C4-2B (cell line): ENCODE data around the gene KIF13A.
"Not testable (repeated sequence)": the region's sequence is repeated elsewhere in the genome, so short reads cannot be mapped to it uniquely, and the experiment has no call there.

Source experiments
- ZFX ChIP-seq: fragments of 450-650 bp; IDR thresholded peaks from 2 replicates; pipeline ENCODE4 v1.6.1; 2017
- TF ChIP-seq, protein P1 (sequence below): fragments of 450-650 bp; conservative IDR thresholded peaks from 2 replicates; pipeline ENCODE4 v1.5.1; 2017; ENCODE audit warnings: mild to moderate bottlenecking

DNA sequence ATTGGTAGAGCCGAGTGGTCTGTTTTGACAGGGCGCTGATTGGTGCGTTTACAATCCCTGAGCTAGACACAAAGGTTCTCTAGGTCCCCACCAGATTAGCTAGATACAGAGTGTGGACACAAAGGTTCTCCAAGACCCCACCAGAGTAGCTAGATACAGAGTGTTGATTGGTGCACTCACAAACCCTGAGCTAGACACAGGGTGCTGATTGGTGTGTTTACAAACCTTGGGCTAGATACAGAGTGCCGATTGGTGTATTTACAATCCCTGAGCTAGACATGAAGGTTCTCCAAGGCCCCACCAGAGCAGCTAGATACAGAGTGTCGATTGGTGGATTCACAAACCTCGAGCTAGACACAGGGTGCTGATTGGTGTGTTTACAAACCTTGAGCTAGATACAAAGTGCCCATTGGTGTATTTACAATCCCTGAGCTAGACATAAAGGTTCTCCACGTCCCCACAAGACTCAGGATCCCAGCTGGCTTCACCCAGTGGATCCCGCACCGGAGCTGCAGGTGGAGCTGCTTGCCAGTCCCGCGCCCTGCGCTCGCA, 242.6 kb downstream of the KIF13A start:
- TF ChIP-seq, protein P1, sequence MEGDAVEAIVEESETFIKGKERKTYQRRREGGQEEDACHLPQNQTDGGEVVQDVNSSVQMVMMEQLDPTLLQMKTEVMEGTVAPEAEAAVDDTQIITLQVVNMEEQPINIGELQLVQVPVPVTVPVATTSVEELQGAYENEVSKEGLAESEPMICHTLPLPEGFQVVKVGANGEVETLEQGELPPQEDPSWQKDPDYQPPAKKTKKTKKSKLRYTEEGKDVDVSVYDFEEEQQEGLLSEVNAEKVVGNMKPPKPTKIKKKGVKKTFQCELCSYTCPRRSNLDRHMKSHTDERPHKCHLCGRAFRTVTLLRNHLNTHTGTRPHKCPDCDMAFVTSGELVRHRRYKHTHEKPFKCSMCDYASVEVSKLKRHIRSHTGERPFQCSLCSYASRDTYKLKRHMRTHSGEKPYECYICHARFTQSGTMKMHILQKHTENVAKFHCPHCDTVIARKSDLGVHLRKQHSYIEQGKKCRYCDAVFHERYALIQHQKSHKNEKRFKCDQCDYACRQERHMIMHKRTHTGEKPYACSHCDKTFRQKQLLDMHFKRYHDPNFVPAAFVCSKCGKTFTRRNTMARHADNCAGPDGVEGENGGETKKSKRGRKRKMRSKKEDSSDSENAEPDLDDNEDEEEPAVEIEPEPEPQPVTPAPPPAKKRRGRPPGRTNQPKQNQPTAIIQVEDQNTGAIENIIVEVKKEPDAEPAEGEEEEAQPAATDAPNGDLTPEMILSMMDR, result not testable (repeated sequence)
- not testable (repeated sequence) for TF ChIP-seq ZFX
